ENCODE measurements around the gene FEN1. TPM values are rescaled to one million over a fixed set of nuclear protein-coding genes. Genes with fewer than 3 reads are reported as not detected.
A peak's percentile ranks its signal among the peaks of the same experiment; 100 is the strongest.

FEN1 gene
- total and polyA plus RNA-seq, 2 of the 13 experiments (the other 11 are each of a cell fraction or from before 2014, with no cell fraction given), result 12.4 to 102 TPM

DNA sequence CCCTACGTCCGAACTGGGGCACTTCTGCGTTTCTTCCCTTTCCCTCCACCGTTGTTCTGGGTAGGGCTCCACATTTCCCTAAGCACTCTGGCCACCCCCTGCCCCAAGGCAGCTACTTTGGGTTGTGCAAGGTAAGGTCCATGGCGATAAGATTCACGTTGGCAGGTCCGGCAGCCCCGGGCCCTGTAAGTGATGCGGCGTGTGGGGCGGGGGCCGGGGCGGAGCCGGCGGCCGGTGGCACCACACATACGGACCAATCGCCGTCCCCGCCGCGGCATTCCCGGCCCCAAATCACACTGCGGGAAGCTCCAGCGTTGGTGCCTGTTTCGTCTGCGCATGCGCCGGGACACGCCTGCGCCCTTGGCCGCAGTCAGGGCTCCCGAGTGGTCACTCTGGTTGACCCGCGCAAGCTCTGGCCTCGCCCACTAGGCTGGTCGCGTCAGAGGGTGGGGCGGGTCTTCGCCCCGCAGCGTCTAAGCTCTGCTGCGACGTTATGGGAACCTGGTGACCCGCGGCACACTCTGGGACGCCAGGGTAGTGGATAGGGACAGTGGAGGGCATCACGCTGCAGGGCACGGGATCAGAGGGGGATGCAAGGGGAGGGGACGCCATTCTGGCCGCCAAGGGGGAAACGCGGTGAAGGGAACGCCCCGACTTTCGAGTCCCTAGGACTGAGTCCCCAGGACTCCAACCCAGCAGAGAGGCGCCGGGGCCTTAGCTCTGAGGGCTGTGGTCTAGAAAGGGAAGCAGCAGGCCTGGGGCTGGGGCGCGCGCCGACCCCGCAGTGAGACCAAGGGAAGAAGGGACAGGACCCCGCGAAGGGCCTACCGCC, 22.5 kb downstream of the FEN1 start (continued):
- no peak for TF ChIP-seq FLYWCH1 (CRISPR knock-in tag; IDR thresholded peaks at IDR 0.05)
- TF ChIP-seq RBM22 (optimal IDR thresholded peaks at IDR 0.05; ENCODE audit: low read length), result no peak
- 0 out of 2 replicates have a peak, but pooled peaks have one; percentile 10 for TF ChIP-seq ZNF331 (CRISPR knock-in tag; IDR thresholded peaks at IDR 0.05)
- TF ChIP-seq PRPF4 (IDR thresholded peaks at IDR 0.05; ENCODE audit: low read depth, low read length, poor library complexity, severe bottlenecking), result no peak
- no peak for TF ChIP-seq ZNF225 (CRISPR knock-in tag; IDR thresholded peaks at IDR 0.05)
- TF ChIP-seq, protein P1, sequence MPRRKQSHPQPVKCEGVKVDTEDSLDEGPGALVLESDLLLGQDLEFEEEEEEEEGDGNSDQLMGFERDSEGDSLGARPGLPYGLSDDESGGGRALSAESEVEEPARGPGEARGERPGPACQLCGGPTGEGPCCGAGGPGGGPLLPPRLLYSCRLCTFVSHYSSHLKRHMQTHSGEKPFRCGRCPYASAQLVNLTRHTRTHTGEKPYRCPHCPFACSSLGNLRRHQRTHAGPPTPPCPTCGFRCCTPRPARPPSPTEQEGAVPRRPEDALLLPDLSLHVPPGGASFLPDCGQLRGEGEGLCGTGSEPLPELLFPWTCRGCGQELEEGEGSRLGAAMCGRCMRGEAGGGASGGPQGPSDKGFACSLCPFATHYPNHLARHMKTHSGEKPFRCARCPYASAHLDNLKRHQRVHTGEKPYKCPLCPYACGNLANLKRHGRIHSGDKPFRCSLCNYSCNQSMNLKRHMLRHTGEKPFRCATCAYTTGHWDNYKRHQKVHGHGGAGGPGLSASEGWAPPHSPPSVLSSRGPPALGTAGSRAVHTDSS (CRISPR knock-in tag; conservative IDR thresholded peaks at IDR 0.05), result peak; percentile 93; the same call in 1 of the 2 replicates
- peak; percentile 23; the same call in 1 of the 2 replicates for TF ChIP-seq ZNF557 (CRISPR knock-in tag; IDR thresholded peaks at IDR 0.05)
- no peak for TF ChIP-seq SNRNP70 (IDR thresholded peaks at IDR 0.05; ENCODE audit: low read depth, low read length)
- TF ChIP-seq, protein P2, sequence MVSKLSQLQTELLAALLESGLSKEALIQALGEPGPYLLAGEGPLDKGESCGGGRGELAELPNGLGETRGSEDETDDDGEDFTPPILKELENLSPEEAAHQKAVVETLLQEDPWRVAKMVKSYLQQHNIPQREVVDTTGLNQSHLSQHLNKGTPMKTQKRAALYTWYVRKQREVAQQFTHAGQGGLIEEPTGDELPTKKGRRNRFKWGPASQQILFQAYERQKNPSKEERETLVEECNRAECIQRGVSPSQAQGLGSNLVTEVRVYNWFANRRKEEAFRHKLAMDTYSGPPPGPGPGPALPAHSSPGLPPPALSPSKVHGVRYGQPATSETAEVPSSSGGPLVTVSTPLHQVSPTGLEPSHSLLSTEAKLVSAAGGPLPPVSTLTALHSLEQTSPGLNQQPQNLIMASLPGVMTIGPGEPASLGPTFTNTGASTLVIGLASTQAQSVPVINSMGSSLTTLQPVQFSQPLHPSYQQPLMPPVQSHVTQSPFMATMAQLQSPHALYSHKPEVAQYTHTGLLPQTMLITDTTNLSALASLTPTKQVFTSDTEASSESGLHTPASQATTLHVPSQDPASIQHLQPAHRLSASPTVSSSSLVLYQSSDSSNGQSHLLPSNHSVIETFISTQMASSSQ (IDR thresholded peaks at IDR 0.05; ENCODE audit: low read depth), result no peak
- TF ChIP-seq, protein P2 (CRISPR knock-in tag; IDR thresholded peaks at IDR 0.05; ENCODE audit: borderline replicate concordance), result peak; percentile 62; the same call in 1 of the 2 replicates
- TF ChIP-seq ZNF17 (CRISPR knock-in tag; IDR thresholded peaks at IDR 0.05), result 0 out of 2 replicates have a peak, but pooled peaks have one; percentile 51
- 0 out of 2 replicates have a peak, but pooled peaks have one; percentile 59 for TF ChIP-seq REL (CRISPR knock-in tag; conservative IDR thresholded peaks at IDR 0.05)
- TF ChIP-seq KLF16 (CRISPR knock-in tag; IDR thresholded peaks at IDR 0.05), result peak in 1 of 2 experiments; percentile 13; a peak in 2 of 4 replicates
- TF ChIP-seq, protein P3, sequence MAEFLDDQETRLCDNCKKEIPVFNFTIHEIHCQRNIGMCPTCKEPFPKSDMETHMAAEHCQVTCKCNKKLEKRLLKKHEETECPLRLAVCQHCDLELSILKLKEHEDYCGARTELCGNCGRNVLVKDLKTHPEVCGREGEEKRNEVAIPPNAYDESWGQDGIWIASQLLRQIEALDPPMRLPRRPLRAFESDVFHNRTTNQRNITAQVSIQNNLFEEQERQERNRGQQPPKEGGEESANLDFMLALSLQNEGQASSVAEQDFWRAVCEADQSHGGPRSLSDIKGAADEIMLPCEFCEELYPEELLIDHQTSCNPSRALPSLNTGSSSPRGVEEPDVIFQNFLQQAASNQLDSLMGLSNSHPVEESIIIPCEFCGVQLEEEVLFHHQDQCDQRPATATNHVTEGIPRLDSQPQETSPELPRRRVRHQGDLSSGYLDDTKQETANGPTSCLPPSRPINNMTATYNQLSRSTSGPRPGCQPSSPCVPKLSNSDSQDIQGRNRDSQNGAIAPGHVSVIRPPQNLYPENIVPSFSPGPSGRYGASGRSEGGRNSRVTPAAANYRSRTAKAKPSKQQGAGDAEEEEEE (CRISPR knock-in tag; IDR thresholded peaks at IDR 0.05; ENCODE audit: borderline replicate concordance), result no peak; the same call in 1 of the 2 replicates
- peak; percentile 82; the same call in 1 of the 2 replicates for TF ChIP-seq ZSCAN30 (CRISPR knock-in tag; IDR thresholded peaks at IDR 0.05)
- TF ChIP-seq, protein P4, sequence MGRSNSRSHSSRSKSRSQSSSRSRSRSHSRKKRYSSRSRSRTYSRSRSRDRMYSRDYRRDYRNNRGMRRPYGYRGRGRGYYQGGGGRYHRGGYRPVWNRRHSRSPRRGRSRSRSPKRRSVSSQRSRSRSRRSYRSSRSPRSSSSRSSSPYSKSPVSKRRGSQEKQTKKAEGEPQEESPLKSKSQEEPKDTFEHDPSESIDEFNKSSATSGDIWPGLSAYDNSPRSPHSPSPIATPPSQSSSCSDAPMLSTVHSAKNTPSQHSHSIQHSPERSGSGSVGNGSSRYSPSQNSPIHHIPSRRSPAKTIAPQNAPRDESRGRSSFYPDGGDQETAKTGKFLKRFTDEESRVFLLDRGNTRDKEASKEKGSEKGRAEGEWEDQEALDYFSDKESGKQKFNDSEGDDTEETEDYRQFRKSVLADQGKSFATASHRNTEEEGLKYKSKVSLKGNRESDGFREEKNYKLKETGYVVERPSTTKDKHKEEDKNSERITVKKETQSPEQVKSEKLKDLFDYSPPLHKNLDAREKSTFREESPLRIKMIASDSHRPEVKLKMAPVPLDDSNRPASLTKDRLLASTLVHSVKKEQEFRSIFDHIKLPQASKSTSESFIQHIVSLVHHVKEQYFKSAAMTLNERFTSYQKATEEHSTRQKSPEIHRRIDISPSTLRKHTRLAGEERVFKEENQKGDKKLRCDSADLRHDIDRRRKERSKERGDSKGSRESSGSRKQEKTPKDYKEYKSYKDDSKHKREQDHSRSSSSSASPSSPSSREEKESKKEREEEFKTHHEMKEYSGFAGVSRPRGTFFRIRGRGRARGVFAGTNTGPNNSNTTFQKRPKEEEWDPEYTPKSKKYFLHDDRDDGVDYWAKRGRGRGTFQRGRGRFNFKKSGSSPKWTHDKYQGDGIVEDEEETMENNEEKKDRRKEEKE (IDR thresholded peaks at IDR 0.05), result no peak
- TF ChIP-seq HNF4A (CRISPR knock-in tag; IDR thresholded peaks at IDR 0.05), result 0 out of 2 replicates have a peak, but pooled peaks have one; percentile 17
- TF ChIP-seq KDM5A (IDR thresholded peaks at IDR 0.05; ENCODE audit: borderline replicate concordance, low read length), result no peak
